ENCODE measurements around the gene DENND1C. TPM values are rescaled to one million over a fixed set of nuclear protein-coding genes. Genes with fewer than 3 reads are reported as not detected.
A peak's percentile ranks its signal among the peaks of the same experiment; 100 is the strongest.

DENND1C gene
- total and polyA plus RNA-seq, 7 donors = 0.17 to 0.93 (median 0.27) TPM

DNA sequence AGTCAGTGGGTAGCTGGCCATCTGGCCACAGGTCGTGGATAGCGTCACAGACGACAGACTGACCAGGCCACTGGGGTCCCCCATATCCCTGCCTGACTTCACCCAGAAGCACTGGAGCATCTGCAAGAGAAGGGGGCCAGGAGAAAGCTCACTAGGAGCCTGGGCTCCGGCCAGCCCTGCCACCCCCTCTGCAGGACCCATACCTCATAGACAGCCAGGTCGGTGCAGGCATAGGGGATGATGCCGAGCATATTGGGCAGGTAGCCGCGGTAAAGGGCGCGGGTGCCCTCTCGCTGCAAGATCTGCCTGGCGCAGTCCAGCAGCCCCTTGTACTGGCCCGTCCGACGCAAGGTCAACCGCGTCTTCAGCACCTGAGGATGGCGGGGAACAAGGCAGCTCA lies 54.5 kb downstream of the DENND1C start:
- Histone ChIP-seq H3K4me1 (peaks cover 14% of the 10 kb centered on the region), H3K27ac (no peak overlapping the region), H3K36me3 (ENCODE audit: insufficient read depth in 1 of 2, low read depth in 1 of 2) (peaks cover 0 to 2% of the 10 kb centered on the region in 2 donors), H3K27me3 (ENCODE audit: insufficient read depth in 3 of 3, low read length in 2 of 3) (peaks cover 0 to 9% (median 0%) of the 10 kb centered on the region in 3 donors), H3K4me3 (no peak overlapping the region), H3K9me3 (no peaks in the 10 kb centered on the region)
- WGBS, 3 donors = 94 to 96% (median 96%) methylated on average over 16 to 18 of the region's 18 CpGs
- TF ChIP-seq, protein P1, sequence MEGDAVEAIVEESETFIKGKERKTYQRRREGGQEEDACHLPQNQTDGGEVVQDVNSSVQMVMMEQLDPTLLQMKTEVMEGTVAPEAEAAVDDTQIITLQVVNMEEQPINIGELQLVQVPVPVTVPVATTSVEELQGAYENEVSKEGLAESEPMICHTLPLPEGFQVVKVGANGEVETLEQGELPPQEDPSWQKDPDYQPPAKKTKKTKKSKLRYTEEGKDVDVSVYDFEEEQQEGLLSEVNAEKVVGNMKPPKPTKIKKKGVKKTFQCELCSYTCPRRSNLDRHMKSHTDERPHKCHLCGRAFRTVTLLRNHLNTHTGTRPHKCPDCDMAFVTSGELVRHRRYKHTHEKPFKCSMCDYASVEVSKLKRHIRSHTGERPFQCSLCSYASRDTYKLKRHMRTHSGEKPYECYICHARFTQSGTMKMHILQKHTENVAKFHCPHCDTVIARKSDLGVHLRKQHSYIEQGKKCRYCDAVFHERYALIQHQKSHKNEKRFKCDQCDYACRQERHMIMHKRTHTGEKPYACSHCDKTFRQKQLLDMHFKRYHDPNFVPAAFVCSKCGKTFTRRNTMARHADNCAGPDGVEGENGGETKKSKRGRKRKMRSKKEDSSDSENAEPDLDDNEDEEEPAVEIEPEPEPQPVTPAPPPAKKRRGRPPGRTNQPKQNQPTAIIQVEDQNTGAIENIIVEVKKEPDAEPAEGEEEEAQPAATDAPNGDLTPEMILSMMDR (IDR thresholded peaks at IDR 0.05) = no peak
- ATAC-seq = no peak
- intact Hi-C loops (cut with DNase I) = loop anchor here in 1 of 2 donors (10.0 kb wide), 1 partner anchor 212 kb away; no protein-coding TSS in a partner anchor
- no peak for DNase-seq

DNA sequence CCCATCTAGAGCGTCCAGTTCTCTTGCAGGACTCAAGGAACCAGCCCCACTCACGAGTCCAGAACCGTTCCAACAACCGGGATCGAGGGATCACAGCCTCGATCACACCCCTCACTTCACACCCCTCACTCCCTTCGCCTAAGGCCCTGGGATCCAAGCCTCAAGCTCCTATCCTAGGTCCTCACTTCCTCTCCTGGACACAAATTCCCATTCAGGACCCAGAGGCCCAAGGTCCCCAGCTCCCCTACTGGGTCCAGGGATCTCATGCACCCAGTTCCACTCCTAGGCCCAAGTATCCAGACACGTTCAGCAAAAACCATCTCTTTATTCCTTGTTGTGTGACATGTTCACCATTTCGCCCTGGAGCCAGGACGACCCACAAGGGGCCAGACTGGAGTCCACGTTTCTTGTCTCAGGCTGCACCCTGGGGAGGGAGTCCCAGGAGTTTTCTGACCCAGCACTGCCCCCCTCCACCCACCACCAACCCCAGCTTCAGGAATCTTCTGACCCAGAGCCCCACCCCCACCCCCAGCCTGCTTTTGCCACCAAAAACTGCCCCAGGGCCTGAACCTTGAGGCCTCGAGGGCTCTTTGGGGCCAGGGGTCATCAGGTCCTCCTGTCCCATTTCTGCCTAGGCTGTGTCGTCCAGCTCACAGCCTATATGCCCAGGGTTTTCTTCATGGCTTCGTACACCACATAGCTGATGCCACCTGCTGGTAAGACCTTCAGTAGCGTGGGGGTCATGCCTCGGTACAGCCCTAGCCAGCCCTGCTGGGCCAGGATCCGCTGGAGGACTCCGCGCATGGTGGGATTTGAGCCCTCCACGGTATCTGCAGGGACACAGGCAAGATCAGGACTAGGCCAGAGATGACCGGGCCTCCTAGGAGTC lies 55.6 kb downstream of the DENND1C start:
- TF ChIP-seq, protein P1 (IDR thresholded peaks at IDR 0.05) = no peak
- Histone ChIP-seq H3K27ac (peak overlapping the region; percentile 86), H3K4me3 (peak overlapping the region; percentile 93), H3K27me3 (ENCODE audit: insufficient read depth in 3 of 3, low read length in 2 of 3) (peaks cover 0 to 4% (median 0%) of the 10 kb centered on the region in 3 donors), H3K36me3 (ENCODE audit: insufficient read depth in 1 of 2, low read depth in 1 of 2) (peaks cover 0 to 14% of the 10 kb centered on the region in 2 donors), H3K4me1 (peaks cover 16% of the 10 kb centered on the region), H3K9me3 (no peaks in the 10 kb centered on the region)
- intact Hi-C loops (cut with DNase I) = loop anchor here in 1 of 2 donors (10.0 kb wide), 1 partner anchor 211 kb away; no protein-coding TSS in a partner anchor
- ATAC-seq = no peak
- 87 to 89% (median 88%) methylated on average over 21 of the region's 21 CpGs for WGBS, 3 donors
- DNase-seq = no peak

DNA sequence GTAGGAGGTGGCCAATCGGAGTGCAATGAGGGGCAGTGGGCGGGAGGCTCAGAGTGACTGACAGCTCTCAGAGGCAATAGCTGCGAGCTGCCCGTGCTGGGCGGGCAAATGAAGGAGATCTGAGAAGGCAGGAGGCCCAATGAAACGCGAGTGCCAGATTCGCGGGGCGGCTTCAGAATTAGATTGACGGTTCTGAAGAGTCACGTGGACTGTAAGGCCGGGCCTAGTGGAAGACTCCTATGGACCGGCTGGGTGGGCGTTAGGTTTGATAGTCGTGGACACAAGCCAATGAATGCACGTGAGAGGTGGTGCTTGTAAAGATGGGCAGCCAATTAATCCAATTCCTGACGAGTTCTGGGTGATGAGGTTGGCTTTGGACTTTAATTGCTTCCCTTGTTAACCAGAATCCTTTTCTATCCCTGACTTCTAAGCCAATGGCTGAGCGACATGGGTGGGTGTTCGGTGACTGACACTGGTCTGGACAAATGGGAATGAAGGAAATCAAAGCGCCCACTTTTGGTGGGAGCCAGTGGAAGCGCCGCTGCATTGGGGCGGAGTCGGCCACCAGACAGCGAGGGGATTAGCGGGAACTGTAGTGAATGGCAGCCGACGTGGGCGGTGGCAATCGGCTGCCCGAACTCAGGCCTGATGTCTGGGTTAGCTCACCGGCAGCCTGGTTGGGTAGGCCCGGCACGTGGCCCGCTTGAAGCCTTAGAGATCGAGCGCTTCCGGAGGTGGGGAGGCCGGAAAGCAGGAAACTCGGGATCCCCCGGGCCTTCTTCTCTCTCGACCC lies 56.5 kb downstream of the DENND1C start:
- peak; percentile 93 to 95 (median 94) for ATAC-seq
- WGBS, 3 donors = 2 to 5% (median 4%) methylated on average over 43 of the region's 43 CpGs
- peaks cover 0 to 4% (median 0%) of the 10 kb centered on the region in 3 donors for H3K27me3 ChIP-seq (ENCODE audit: insufficient read depth in 3 of 3, low read length in 2 of 3)
- H3K27ac ChIP-seq = peak overlapping the region; percentile 86
- no peaks in the 10 kb centered on the region for H3K9me3 ChIP-seq
- peak; percentile 94 to 100 for DNase-seq
- H3K4me3 ChIP-seq = peak overlapping the region; percentile 93
- intact Hi-C loops (cut with DNase I) = loop anchor here (5.0 to 10.0 kb wide), 2 partner anchors 48 to 210 kb away; partner anchors contain the start of gene PSPN (in 2 of the 2)
- H3K4me1 ChIP-seq = peaks cover 16% of the 10 kb centered on the region
- TF ChIP-seq, protein P1 (IDR thresholded peaks at IDR 0.05) = no peak
- peaks cover 0 to 22% of the 10 kb centered on the region in 2 donors for H3K36me3 ChIP-seq (ENCODE audit: insufficient read depth in 1 of 2, low read depth in 1 of 2)

DNA sequence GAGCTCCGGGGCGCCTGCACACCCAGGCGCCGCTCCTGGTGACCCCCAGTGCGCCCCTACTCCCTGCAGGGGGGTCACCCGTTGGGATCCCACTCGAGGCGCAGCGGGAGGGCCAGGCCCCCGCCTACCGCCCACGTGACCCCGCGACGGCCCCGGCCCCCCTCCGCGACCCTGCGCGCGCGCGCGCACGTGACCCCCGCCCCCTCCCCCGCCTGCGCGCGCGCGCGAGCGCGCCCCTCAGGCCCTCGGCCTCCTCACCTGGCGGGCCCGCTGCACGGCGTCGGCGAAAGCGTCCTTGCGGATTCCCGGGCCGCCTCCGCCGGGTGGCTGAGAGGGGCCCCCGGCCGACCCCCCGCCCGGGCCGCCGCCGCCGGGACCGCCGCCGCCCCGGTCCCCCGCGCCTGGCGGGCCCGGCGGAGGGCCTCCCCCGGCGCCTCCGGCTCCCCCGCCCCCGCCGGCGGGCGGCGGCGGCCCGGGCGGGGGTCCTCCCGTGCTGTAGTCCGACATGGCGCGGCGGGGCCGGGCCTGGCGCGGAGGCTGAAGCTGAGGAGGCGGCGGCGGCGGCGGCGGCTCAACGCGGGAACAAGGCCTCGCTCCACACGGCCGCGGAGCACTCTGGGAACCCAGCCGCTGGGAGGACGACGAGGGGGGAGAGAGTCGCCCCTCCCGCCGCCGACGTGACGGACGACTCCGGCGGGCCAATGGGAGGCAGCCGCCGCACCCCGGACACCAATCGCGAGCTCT lies 57.2 kb downstream of the DENND1C start, which contains the start of gene KHSRP:
Gene KHSRP (minus strand): TSS at position 617 of the 744 bp plus-strand sequence. CDS start 110 bp downstream, at position 507.
- ATAC-seq = no peak
- Histone ChIP-seq H3K36me3 (ENCODE audit: insufficient read depth in 1 of 2, low read depth in 1 of 2) (peaks cover 0 to 30% of the 10 kb centered on the region in 2 donors), H3K9me3 (no peaks in the 10 kb centered on the region), H3K27ac (peak within 1 kb of the TSS; percentile 86), H3K27me3 (ENCODE audit: insufficient read depth in 3 of 3, low read length in 2 of 3) (no peaks in the 10 kb centered on the region), H3K4me3 (peak within 1 kb of the TSS; percentile 93), H3K4me1 (peaks cover 16% of the 10 kb centered on the region)
- 0 to 2% (median 1%) methylated on average over 54 to 111 of the region's 114 CpGs for WGBS, 3 donors
- TF ChIP-seq, protein P1 (IDR thresholded peaks at IDR 0.05) = no peak
- DNase-seq = peak; percentile 65 to 100
- intact Hi-C loops (cut with DNase I) = loop anchor here (5.0 to 10.0 kb wide), 2 partner anchors 47 to 210 kb away; partner anchors contain the start of gene PSPN (in 2 of the 2)
